ENCODE results near the gene RAB17.

RAB17 gene

GRCh38 chr2:237572021-237572741 is 18.4 kb downstream of the RAB17 start (continued):
- no peak for TF ChIP-seq GLIS3 (CRISPR knock-in tag; IDR thresholded peaks at IDR 0.05)
- TF ChIP-seq TOX (CRISPR knock-in tag; IDR thresholded peaks at IDR 0.05; ENCODE audit: borderline replicate concordance): no peak
- TF ChIP-seq ARNTL (CRISPR knock-in tag; IDR thresholded peaks at IDR 0.05; ENCODE audit: borderline replicate concordance, low read depth): no peak
- TF ChIP-seq ZC3H10 (CRISPR knock-in tag; IDR thresholded peaks at IDR 0.05): no peak
- TF ChIP-seq SNAI2 (CRISPR knock-in tag; IDR thresholded peaks at IDR 0.05): no peak
- TF ChIP-seq ZNF70 (CRISPR knock-in tag; IDR thresholded peaks at IDR 0.05): no peak
- no peak for TF ChIP-seq BACH2 (CRISPR knock-in tag; IDR thresholded peaks at IDR 0.05; ENCODE audit: borderline replicate concordance)
- TF ChIP-seq PATZ1 (CRISPR knock-in tag; IDR thresholded peaks at IDR 0.05; ENCODE audit: borderline replicate concordance): no peak
- TF ChIP-seq ZNF565 (CRISPR knock-in tag; conservative IDR thresholded peaks at IDR 0.05; ENCODE audit: low read depth): no peak
- TF ChIP-seq ZFP3 (CRISPR knock-in tag; IDR thresholded peaks at IDR 0.05): no peak

GRCh38 chr2:237571551-237571950 is 19.0 kb downstream of the RAB17 start:
- TF ChIP-seq GLIS3 (CRISPR knock-in tag; IDR thresholded peaks at IDR 0.05): no peak
- no peak for TF ChIP-seq ISL1 (CRISPR knock-in tag; IDR thresholded peaks at IDR 0.05)
- no peak for TF ChIP-seq PPARA (CRISPR knock-in tag; IDR thresholded peaks at IDR 0.05; ENCODE audit: borderline replicate concordance)
- no peak for TF ChIP-seq TSHZ2 (CRISPR knock-in tag; IDR thresholded peaks at IDR 0.05)
- no peak for TF ChIP-seq BACH2 (CRISPR knock-in tag; IDR thresholded peaks at IDR 0.05; ENCODE audit: borderline replicate concordance)
- no peak for TF ChIP-seq ZC3H10 (CRISPR knock-in tag; IDR thresholded peaks at IDR 0.05)
- TF ChIP-seq PATZ1 (CRISPR knock-in tag; IDR thresholded peaks at IDR 0.05; ENCODE audit: borderline replicate concordance): no peak
- no peak for TF ChIP-seq POU6F1 (CRISPR knock-in tag; IDR thresholded peaks at IDR 0.05; ENCODE audit: borderline replicate concordance, low read depth)
- TF ChIP-seq CSDC2 (CRISPR knock-in tag; IDR thresholded peaks at IDR 0.05): no peak
- no peak for TF ChIP-seq ZFP3 (CRISPR knock-in tag; IDR thresholded peaks at IDR 0.05)
- no peak for TF ChIP-seq ZNF70 (CRISPR knock-in tag; IDR thresholded peaks at IDR 0.05)
- no peak for ATAC-seq

GRCh38 chr2:237570776-237571335 is 19.7 kb downstream of the RAB17 start:
- no peak for TF ChIP-seq TOX (CRISPR knock-in tag; IDR thresholded peaks at IDR 0.05; ENCODE audit: borderline replicate concordance)
- TF ChIP-seq PATZ1 (CRISPR knock-in tag; IDR thresholded peaks at IDR 0.05; ENCODE audit: borderline replicate concordance): no peak
- no peak for TF ChIP-seq CSDC2 (CRISPR knock-in tag; IDR thresholded peaks at IDR 0.05)
- no peak for TF ChIP-seq SNAI2 (CRISPR knock-in tag; IDR thresholded peaks at IDR 0.05)
- no peak for TF ChIP-seq ISL1 (CRISPR knock-in tag; IDR thresholded peaks at IDR 0.05)
- TF ChIP-seq ARNTL (CRISPR knock-in tag; IDR thresholded peaks at IDR 0.05; ENCODE audit: borderline replicate concordance, low read depth): no peak
- ATAC-seq: no peak

Measured in SK-N-SH treated with all-trans-retinoic acid at 6 μM for 48 hours (cell line).